Neural progenitor cell (in vitro differentiated cells): ENCODE measurements around the gene RHBDL2. TPM values are rescaled to one million over a fixed set of nuclear protein-coding genes. Genes with fewer than 3 reads are reported as not detected.

ENCODE experiments used
- DNase-seq: peaks from one replicate; pipeline ENCODE4 v3.0.0-alpha.2; 2016; ENCODE audit warnings: low spot score
- H2AFZ ChIP-seq: fragments of 200-600 bp; sonication (generic); replicated peaks from 2 replicates; pipeline ENCODE4 v1.6.1; 2016; ENCODE audit warnings: antibody characterized with exemption
- H3F3A ChIP-seq: fragments of 200-600 bp; sonication (generic); 2 replicates; pipeline ENCODE4 v1.6.1; 2016; ENCODE audit warnings: antibody characterized with exemption, low read depth
- H3K27ac ChIP-seq: fragments of 200-600 bp; sonication (generic); 2 replicates; pipeline ENCODE4 v1.5.1; 2016; ENCODE audit warnings: mild to moderate bottlenecking
- H3K27me3 ChIP-seq: fragments of 200-600 bp; sonication (generic); 2 replicates; pipeline ENCODE4 v1.6.1; 2016; ENCODE audit warnings: mild to moderate bottlenecking, moderate library complexity
- H3K36me3 ChIP-seq: fragments of 200-600 bp; sonication (generic); 2 replicates; pipeline ENCODE4 v1.5.1; 2016
- H3K4me1 ChIP-seq: fragments of 200-600 bp; sonication (generic); 2 replicates; pipeline ENCODE4 v1.6.1; 2016; ENCODE audit warnings: mixed run types
- H3K4me2 ChIP-seq: fragments of 200-600 bp; sonication (generic); 2 replicates; pipeline ENCODE4 v1.6.1; 2016
- H3K4me3 ChIP-seq: fragments of 200-600 bp; sonication (generic); 2 replicates; pipeline ENCODE4 v1.5.1; 2016
- H3K79me2 ChIP-seq: fragments of 200-600 bp; sonication (generic); 2 replicates; pipeline ENCODE4 v1.6.1; 2016; ENCODE audit warnings: low read depth
- H3K9ac ChIP-seq: fragments of 200-600 bp; sonication (generic); 2 replicates; pipeline ENCODE4 v1.6.1; 2016
- H3K9me3 ChIP-seq: fragments of 200-600 bp; sonication (generic); 2 replicates; pipeline ENCODE4 v1.5.1; 2016; ENCODE audit warnings: low read depth
- H4K20me1 ChIP-seq: fragments of 200-600 bp; sonication (generic); 2 replicates; pipeline ENCODE4 v1.6.1; 2016; ENCODE audit warnings: low read depth
- H3K27ac Mint-ChIP-seq: 3 replicates; pipeline ENCODE4 v1.8.0; 2021; ENCODE audit warnings: mixed read lengths
- H3K27me3 Mint-ChIP-seq: 2 replicates; pipeline ENCODE4 v1.8.0; 2022; ENCODE audit warnings: low read depth, mild to moderate bottlenecking, inconsistent platforms, moderate library complexity, mixed read lengths; ENCODE audit not compliant: insufficient read depth
- H3K36me3 Mint-ChIP-seq: 3 replicates; pipeline ENCODE4 v1.8.0; 2021; ENCODE audit warnings: mixed read lengths
- H3K4me1 Mint-ChIP-seq: 3 replicates; pipeline ENCODE4 v1.8.0; 2021; ENCODE audit warnings: mixed read lengths
- H3K4me3 Mint-ChIP-seq: 3 replicates; pipeline ENCODE4 v1.8.0; 2021; ENCODE audit warnings: mild to moderate bottlenecking, moderate library complexity, mixed read lengths
- H3K9me3 Mint-ChIP-seq: 3 replicates; pipeline ENCODE4 v1.8.0; 2020; ENCODE audit warnings: mixed read lengths
- EZH2 ChIP-seq: fragments of 200-600 bp; sonication (generic); IDR thresholded peaks from 2 replicates; pipeline ENCODE4 v1.6.1; 2017; ENCODE audit warnings: antibody characterized with exemption, mild to moderate bottlenecking, moderate library complexity
- EZH2phosphoT487 ChIP-seq: fragments of 200-600 bp; sonication (generic); IDR thresholded peaks from 2 replicates; pipeline ENCODE4 v1.6.1; 2017; ENCODE audit warnings: antibody characterized with exemption
- total RNA-seq: library from RNA; depleted of rRNA; stranded (reverse); fragments of >200 nt; gene quantifications from 2 replicates; pipeline ENCODE4 v1.2.3, GENCODE V29; 2015; ENCODE audit warnings: low replicate concordance
- TF ChIP-seq, protein P1 (sequence below): fragments of 200-600 bp; sonication (generic); IDR thresholded peaks from 2 replicates; pipeline ENCODE4 v1.5.1; 2017; ENCODE audit warnings: antibody characterized with exemption, mild to moderate bottlenecking

RHBDL2 gene
- total RNA-seq, 1 donor from 2014 or later, result not detected

DNA sequence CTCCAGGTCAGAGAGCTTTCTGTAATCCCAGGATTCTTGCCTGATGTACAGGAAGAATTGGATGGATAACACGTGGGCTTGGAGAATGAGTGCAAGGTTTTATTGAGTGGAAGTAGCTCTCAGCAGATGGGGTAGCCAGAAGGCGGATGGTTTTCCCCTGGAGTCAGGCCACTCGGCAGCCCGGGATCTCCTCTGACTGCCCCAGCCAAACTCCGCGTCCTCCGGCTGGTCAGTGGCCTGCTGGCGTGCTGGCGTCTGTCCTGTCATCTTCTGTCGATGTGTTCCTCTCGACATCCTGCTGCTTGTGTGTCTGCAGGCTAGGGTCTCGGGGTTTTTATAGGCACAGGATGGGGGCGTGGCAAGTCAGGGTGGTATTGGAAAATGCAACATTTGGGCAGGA is 32.8 kb downstream of the RHBDL2 start:
- no peak overlapping the region for H3K4me3 ChIP-seq
- H3F3A ChIP-seq, result no peaks in the 10 kb centered on the region
- Mint-ChIP-seq H3K36me3 (no peaks in the 10 kb centered on the region), H3K9me3 (peaks cover 10% of the 10 kb centered on the region), H3K27ac (no peak overlapping the region), H3K27me3 (no peaks in the 10 kb centered on the region), H3K4me1 (no peaks in the 10 kb centered on the region), H3K4me3 (no peak overlapping the region)
- TF ChIP-seq, protein P1, sequence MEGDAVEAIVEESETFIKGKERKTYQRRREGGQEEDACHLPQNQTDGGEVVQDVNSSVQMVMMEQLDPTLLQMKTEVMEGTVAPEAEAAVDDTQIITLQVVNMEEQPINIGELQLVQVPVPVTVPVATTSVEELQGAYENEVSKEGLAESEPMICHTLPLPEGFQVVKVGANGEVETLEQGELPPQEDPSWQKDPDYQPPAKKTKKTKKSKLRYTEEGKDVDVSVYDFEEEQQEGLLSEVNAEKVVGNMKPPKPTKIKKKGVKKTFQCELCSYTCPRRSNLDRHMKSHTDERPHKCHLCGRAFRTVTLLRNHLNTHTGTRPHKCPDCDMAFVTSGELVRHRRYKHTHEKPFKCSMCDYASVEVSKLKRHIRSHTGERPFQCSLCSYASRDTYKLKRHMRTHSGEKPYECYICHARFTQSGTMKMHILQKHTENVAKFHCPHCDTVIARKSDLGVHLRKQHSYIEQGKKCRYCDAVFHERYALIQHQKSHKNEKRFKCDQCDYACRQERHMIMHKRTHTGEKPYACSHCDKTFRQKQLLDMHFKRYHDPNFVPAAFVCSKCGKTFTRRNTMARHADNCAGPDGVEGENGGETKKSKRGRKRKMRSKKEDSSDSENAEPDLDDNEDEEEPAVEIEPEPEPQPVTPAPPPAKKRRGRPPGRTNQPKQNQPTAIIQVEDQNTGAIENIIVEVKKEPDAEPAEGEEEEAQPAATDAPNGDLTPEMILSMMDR, result no peak
- TF ChIP-seq EZH2, result no peak
- no peak for TF ChIP-seq EZH2phosphoT487
- no peak overlapping the region for H3K4me2 ChIP-seq
- no peaks in the 10 kb centered on the region for H3K36me3 ChIP-seq
- no peak overlapping the region for H3K27ac ChIP-seq
- no peaks in the 10 kb centered on the region for H4K20me1 ChIP-seq
- peaks cover 8% of the 10 kb centered on the region for H3K9me3 ChIP-seq
- H2AFZ ChIP-seq, result no peak overlapping the region
- no peak for DNase-seq
- no peak overlapping the region for H3K9ac ChIP-seq
- H3K79me2 ChIP-seq, result no peaks in the 10 kb centered on the region
- H3K27me3 ChIP-seq, result no peaks in the 10 kb centered on the region
- H3K4me1 ChIP-seq, result no peaks in the 10 kb centered on the region

DNA sequence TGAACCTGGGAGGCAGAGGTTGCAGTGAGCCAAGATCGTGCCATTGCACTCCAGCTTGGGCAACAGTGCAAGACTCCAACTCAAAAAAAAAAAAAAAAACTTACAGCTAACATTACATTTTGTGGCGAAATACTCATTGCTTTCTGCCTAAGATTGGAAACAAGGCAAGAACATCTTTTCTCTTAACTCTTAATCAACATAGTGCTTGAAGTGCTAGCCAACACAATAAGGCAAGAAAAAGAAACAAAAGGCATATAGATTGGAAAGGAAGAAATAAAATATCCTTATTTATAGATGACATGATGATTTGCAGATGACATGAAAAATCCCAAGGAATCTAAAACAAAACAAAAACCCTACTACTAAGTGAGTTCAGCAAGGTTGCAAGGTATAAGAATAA is 35.6 kb downstream of the RHBDL2 start:
- no peaks in the 10 kb centered on the region for H3F3A ChIP-seq
- H3K79me2 ChIP-seq, result no peaks in the 10 kb centered on the region
- Mint-ChIP-seq H3K36me3 (no peaks in the 10 kb centered on the region), H3K27ac (no peak overlapping the region), H3K4me1 (no peaks in the 10 kb centered on the region), H3K4me3 (no peak overlapping the region), H3K9me3 (peaks cover 10% of the 10 kb centered on the region), H3K27me3 (peaks cover 3% of the 10 kb centered on the region)
- H2AFZ ChIP-seq, result no peak overlapping the region
- no peak overlapping the region for H3K4me3 ChIP-seq
- TF ChIP-seq EZH2phosphoT487, result no peak
- no peak for TF ChIP-seq EZH2
- TF ChIP-seq, protein P1, result no peak
- no peak overlapping the region for H3K9ac ChIP-seq
- H3K27me3 ChIP-seq, result no peaks in the 10 kb centered on the region
- H3K4me2 ChIP-seq, result no peak overlapping the region
- peaks cover 8% of the 10 kb centered on the region for H3K9me3 ChIP-seq
- H3K27ac ChIP-seq, result no peak overlapping the region
- DNase-seq, result no peak
- no peaks in the 10 kb centered on the region for H3K36me3 ChIP-seq
- H3K4me1 ChIP-seq, result no peaks in the 10 kb centered on the region
- no peaks in the 10 kb centered on the region for H4K20me1 ChIP-seq

DNA sequence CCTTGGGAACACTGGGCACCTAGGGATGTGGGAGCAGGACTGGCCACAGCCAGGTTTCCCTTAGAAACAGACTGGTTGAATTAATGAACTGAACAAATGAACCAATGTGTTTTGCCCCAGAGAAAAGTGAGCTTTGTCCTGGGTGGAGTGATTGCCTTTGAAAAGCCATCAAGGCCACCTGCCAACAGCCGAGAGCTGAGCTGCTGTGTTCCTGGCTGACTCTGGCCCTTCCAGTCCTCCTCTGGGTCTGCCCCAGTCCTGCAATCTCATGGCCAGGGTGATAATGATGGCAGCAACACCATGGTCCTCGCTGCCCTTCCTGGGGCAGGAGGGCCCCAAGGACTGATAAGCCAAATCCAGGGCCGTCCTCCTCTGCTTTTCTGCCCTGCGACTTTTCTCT is 42.1 kb downstream of the RHBDL2 start:
- no peak overlapping the region for H3K4me3 ChIP-seq
- no peak for TF ChIP-seq EZH2phosphoT487
- TF ChIP-seq, protein P1, result no peak
- no peak for TF ChIP-seq EZH2
- no peak overlapping the region for H3K27ac Mint-ChIP-seq
- H3K4me3 Mint-ChIP-seq, result no peak overlapping the region
- H3F3A ChIP-seq, result no peaks in the 10 kb centered on the region
- no peak overlapping the region for H3K4me2 ChIP-seq
- no peaks in the 10 kb centered on the region for H3K4me1 Mint-ChIP-seq
- peaks cover 3% of the 10 kb centered on the region for H3K27me3 Mint-ChIP-seq
- H3K79me2 ChIP-seq, result no peaks in the 10 kb centered on the region
- H3K9ac ChIP-seq, result no peak overlapping the region
- H4K20me1 ChIP-seq, result no peaks in the 10 kb centered on the region
- DNase-seq, result no peak
- H3K9me3 ChIP-seq, result no peaks in the 10 kb centered on the region
- H3K36me3 ChIP-seq, result no peaks in the 10 kb centered on the region
- H3K27me3 ChIP-seq, result no peaks in the 10 kb centered on the region
- no peaks in the 10 kb centered on the region for H3K36me3 Mint-ChIP-seq
- H3K9me3 Mint-ChIP-seq, result no peaks in the 10 kb centered on the region
- H3K4me1 ChIP-seq, result no peaks in the 10 kb centered on the region
- H2AFZ ChIP-seq, result no peak overlapping the region
- no peak overlapping the region for H3K27ac ChIP-seq
